GM10248 (cell line): Measurements from ENCODE around the gene SMIM10L1.

ENCODE experiments used
- CTCF ChIA-PET: fragments of 300-600 bp; sonication (Branson Sonifier 250); formaldehyde crosslinking; extraction: SDS; loops from one replicate; lab custom pipeline; 2021; ENCODE audit warnings: antibody characterized with exemption; lab: Yijun Ruan, JAX
- POLR2A ChIA-PET: fragments of 350-650 bp; sonication (Branson Sonifier 250); formaldehyde crosslinking; extraction: SDS; loops from one replicate; lab custom pipeline; 2020; ENCODE audit warnings: antibody characterized with exemption; lab: Yijun Ruan, JAX
- DNase-seq: peaks from one replicate; pipeline ENCODE4 v3.0.0; 2012; ENCODE audit errors: extremely low spot score
- TF ChIP-seq, protein P1 (sequence below): IDR thresholded peaks from 2 replicates; pipeline ENCODE4 v1.5.1; 2012; ENCODE audit warnings: mild to moderate bottlenecking, low read depth; ENCODE audit errors: extremely low read depth, missing control alignments, control extremely low read depth

The SMIM10L1 gene

DNA sequence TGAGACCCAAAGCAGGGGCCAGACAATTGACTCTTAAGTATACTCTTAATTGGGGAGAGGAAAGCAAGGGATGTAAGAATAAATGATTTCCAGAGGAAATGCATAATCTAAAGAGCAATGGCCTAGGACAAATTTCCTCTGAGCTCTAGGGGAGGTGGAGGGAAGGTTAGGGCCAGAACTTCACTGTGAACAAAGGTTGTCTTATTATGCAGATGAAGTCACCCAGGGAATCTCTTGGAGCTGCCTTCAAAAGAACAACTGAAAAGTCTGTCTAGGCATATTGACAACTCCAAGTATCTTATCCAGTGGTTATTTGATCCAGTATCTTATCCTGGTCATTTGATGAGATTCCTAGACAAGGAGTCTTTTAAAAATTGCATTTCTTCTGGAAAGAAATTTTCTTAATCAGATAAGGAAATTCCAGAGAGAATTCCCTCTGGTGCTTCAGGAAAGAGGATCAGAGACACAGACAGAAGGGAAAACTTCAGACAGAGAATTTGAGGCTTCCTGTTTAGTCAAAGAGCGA is 16.5 kb upstream of the SMIM10L1 start:
- DNase-seq = no peak
- TF ChIP-seq, protein P1, sequence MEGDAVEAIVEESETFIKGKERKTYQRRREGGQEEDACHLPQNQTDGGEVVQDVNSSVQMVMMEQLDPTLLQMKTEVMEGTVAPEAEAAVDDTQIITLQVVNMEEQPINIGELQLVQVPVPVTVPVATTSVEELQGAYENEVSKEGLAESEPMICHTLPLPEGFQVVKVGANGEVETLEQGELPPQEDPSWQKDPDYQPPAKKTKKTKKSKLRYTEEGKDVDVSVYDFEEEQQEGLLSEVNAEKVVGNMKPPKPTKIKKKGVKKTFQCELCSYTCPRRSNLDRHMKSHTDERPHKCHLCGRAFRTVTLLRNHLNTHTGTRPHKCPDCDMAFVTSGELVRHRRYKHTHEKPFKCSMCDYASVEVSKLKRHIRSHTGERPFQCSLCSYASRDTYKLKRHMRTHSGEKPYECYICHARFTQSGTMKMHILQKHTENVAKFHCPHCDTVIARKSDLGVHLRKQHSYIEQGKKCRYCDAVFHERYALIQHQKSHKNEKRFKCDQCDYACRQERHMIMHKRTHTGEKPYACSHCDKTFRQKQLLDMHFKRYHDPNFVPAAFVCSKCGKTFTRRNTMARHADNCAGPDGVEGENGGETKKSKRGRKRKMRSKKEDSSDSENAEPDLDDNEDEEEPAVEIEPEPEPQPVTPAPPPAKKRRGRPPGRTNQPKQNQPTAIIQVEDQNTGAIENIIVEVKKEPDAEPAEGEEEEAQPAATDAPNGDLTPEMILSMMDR = no peak
- CTCF ChIA-PET = no interaction called here
- POLR2A ChIA-PET = no interaction called here

DNA sequence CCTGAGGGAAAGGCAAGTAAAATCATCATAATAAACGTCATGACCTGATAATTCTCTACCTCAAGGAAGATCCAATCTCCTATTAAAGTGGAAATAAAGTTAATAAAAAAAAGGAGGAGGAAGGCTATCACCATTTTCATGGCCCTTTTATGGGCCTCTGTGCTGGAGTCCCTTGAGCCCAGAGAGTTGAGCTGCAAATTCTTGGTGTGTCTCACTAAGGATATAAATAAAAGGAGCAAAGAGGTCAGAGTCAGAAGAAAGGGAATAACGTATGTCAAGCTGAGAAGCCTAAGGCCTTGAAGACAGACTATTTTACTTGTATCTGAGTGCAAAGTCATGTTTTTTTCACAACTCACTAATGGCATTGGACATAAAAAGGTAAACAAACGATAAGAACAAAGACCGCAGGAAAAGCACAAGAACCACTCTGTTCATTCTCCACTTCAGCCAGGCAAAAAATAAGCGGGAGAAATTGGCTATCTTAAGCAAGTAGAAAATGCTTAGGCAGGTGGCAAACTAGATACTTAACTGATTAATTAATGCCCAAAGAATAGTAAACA is 12.0 kb upstream of the SMIM10L1 start:
- ChIA-PET CTCF (no interaction called here), POLR2A (no interaction called here)
- no peak for DNase-seq
- TF ChIP-seq, protein P1 = no peak

DNA sequence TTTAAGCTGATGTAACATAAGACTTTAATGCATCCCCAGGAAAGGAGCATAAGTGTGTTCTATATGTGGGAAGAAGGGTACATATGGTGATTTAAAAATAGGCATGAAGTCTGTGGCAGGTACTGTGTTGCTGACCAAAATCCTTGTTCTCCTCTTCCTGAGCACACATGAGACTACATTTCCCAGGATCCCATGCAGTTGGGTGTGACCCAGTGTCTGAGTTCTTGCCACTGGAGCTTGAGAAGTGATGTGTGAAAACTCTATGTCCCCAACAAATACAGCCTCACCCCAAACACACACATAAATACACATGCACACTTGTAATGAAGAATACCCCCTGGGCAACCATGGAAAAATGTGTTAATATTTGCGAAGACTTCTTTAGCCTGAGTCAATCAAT is 8.5 kb upstream of the SMIM10L1 start:
- POLR2A ChIA-PET = no interaction called here
- CTCF ChIA-PET = interaction anchor here (0.9 kb wide), 1 partner anchor 19 kb away, joined by 3 read pairs; no protein-coding TSS in a partner anchor
- DNase-seq = no peak
- TF ChIP-seq, protein P1 = no peak

- POLR2A ChIA-PET = no interaction called here
- DNase-seq = no peak
- TF ChIP-seq, protein P1 = no peak
- CTCF ChIA-PET = interaction anchor here (1.3 kb wide), 1 partner anchor 41 kb away, joined by 3 read pairs; no protein-coding TSS in a partner anchor
Observed at GRCh38 chr12:11164384-11164783, 6.6 kb upstream of the SMIM10L1 start.

DNA sequence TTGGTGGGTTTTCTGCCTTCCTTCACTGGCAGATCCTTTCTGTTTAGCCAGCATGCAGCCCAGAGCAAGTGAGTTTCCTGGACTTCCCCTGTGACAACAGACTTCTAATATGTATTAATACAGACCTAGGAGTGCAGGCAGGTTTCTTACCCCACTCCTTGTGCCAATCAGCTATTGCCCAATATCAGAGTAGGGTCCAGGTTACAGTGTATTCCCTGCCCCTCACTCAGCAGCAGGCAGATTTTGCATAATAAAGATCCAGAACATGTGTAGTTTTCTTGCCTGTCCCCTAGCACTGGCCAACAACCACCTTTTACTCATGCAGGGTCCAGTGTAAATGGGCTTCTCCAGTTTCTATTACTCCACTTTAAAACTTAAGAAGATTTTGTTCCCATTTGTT is 4.7 kb upstream of the SMIM10L1 start:
- no peak for DNase-seq
- TF ChIP-seq, protein P1 = no peak
- ChIA-PET POLR2A (no interaction called here), CTCF (interaction anchor here (1.2 kb wide), 1 partner anchor 11 kb away, joined by 4 read pairs; no protein-coding TSS in a partner anchor)

DNA sequence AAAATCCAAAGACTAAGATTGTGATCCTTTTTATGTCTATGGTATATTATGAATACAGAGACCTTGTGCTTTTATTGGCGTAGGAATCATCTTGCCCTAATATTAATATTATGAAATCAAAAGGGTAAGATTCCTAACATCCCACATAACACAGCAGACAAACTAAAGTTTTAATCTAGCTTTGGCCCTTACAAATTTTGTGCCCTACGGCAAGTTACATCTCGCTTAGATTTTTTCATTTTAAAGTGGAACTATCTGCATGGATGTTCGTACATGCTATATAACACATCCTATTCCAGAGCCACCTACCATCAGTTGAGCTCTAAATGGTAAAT is 217 bp upstream of the SMIM10L1 start:
- TF ChIP-seq, protein P1 = no peak
- no peak for DNase-seq
- ChIA-PET CTCF (interaction anchor here (0.7 to 1.8 kb wide), 4 partner anchors 11 to 47 kb away, joined by 3 to 6 read pairs (median 4); no protein-coding TSS in a partner anchor), POLR2A (interaction anchor here (0.7 kb wide), 1 partner anchor 23 kb away, joined by 3 read pairs; no protein-coding TSS in a partner anchor)
